CD4-positive, CD25-positive, alpha-beta regulatory T cell (primary cell): ENCODE results near the gene HPSE. TPM values are rescaled to one million over a fixed set of nuclear protein-coding genes. Genes with fewer than 3 reads are reported as not detected.
A peak's percentile ranks its signal among the peaks of the same experiment; 100 is the strongest.

Source experiments
- ATAC-seq, 2 donors: fragments of 150-1000 bp; cut with Tn5 transposase; one replicate each; pipeline ENCODE4 v1.10.0; 2021; ENCODE audit warnings: low read depth in 2 of 2, moderate number of reproducible peaks in 2 of 2, moderate library complexity in 1 of 2
- DNase-seq, 3 donors: peaks; one replicate each; pipeline versions ENCODE4 v3.0.0 to v3.0.0-alpha.2; 2012 to 2022; ENCODE audit warnings: mixed read lengths in 1 of 3
- H3K27ac ChIP-seq: one replicate; pipeline ENCODE4 v1.7.0; 2013; ENCODE audit warnings: mild to moderate bottlenecking, low read length; ENCODE audit not compliant: insufficient read depth, poor library complexity, severe bottlenecking
- H3K27me3 ChIP-seq: one replicate; pipeline ENCODE4 v1.7.0; 2013; ENCODE audit warnings: low read length; ENCODE audit not compliant: control insufficient read depth, insufficient read depth
- H3K36me3 ChIP-seq: one replicate; pipeline ENCODE4 v1.7.0; 2013; ENCODE audit warnings: mild to moderate bottlenecking, low read length, moderate library complexity; ENCODE audit not compliant: control insufficient read depth, insufficient read depth
- H3K4me1 ChIP-seq: 2 replicates; pipeline ENCODE4 v1.7.0; 2013; ENCODE audit warnings: mild to moderate bottlenecking, low read length; ENCODE audit not compliant: insufficient read depth, control insufficient read depth, poor library complexity, severe bottlenecking
- H3K4me3 ChIP-seq: one replicate; pipeline ENCODE4 v1.7.0; 2013; ENCODE audit warnings: low read depth, mild to moderate bottlenecking, low read length, moderate library complexity
- H3K9me3 ChIP-seq, 2 experiments: 1 replicate in 1 of 2; 2 replicates in 1 of 2; pipeline ENCODE4 v1.7.0; 2013; ENCODE audit warnings: low read length in 2 of 2, mild to moderate bottlenecking in 1 of 2, moderate library complexity in 1 of 2; ENCODE audit not compliant: control insufficient read depth in 2 of 2
- H3K27ac Mint-ChIP-seq, 3 donors: one replicate each; pipeline ENCODE4 v1.8.0; 2020 to 2022; ENCODE audit warnings: mild to moderate bottlenecking in 3 of 3, mixed read lengths in 3 of 3, moderate library complexity in 2 of 3
- H3K27me3 Mint-ChIP-seq: one replicate; pipeline ENCODE4 v1.8.0; 2022; ENCODE audit warnings: mild to moderate bottlenecking, mixed read lengths
- H3K36me3 Mint-ChIP-seq: one replicate; pipeline ENCODE4 v1.8.0; 2020; ENCODE audit warnings: mixed read lengths
- H3K4me1 Mint-ChIP-seq, 4 donors: one replicate each; pipeline ENCODE4 v1.8.0; 2020 to 2022; ENCODE audit warnings: mixed read lengths in 4 of 4, mild to moderate bottlenecking in 1 of 4
- H3K4me3 Mint-ChIP-seq, 4 donors: one replicate each; pipeline ENCODE4 v1.8.0; 2020 to 2022; ENCODE audit warnings: mild to moderate bottlenecking in 4 of 4, mixed read lengths in 4 of 4, moderate library complexity in 3 of 4
- H3K9me3 Mint-ChIP-seq, 7 donors: one replicate each; pipeline ENCODE4 v1.8.0; 2020 to 2022; ENCODE audit warnings: mixed read lengths in 7 of 7, mild to moderate bottlenecking in 3 of 7, moderate library complexity in 2 of 7
- polyA plus RNA-seq, 4 donors: library from polyadenylated mRNA; unstranded; fragments of 300-500 nt; fragmentation: Illumina TruSeq; gene quantifications; one replicate each; pipeline ENCODE4 v1.2.3, GENCODE V29; 2021
- total RNA-seq: library from RNA; stranded (reverse); gene quantifications from one replicate; pipeline ENCODE4 v1.2.3, GENCODE V29; 2022

The HPSE gene
- total and polyA plus RNA-seq, 5 donors from 2014 or later, result 8.3 to 14.0 (median 9.7) TPM

DNA sequence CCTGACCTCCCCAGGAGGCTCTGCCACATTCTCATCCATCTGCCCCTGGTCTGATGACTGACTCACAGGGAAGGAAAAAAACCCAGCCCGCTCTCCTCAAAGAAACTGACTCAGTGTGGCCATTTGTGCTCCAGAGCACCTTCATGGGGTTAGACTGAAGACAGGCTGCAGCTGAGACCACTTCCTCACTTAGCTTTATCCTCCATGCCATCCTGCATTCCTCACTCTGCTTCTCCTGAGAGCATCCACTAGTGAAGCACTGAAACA, 35.9 kb upstream of the HPSE start:
- H3K9me3 ChIP-seq, result no peaks in the 10 kb centered on the region
- no peak for ATAC-seq
- H3K36me3 ChIP-seq, result no peaks in the 10 kb centered on the region
- Mint-ChIP-seq H3K36me3 (peaks cover 5% of the 10 kb centered on the region), H3K27me3 (no peaks in the 10 kb centered on the region), H3K9me3 (peaks cover 0 to 4% (median 0%) of the 10 kb centered on the region in 7 donors), H3K27ac (no peak overlapping the region), H3K4me1 (no peaks in the 10 kb centered on the region), H3K4me3 (no peak overlapping the region)
- no peak for DNase-seq
- no peak overlapping the region for H3K27ac ChIP-seq
- H3K27me3 ChIP-seq, result no peaks in the 10 kb centered on the region
- no peak overlapping the region for H3K4me3 ChIP-seq
- no peaks in the 10 kb centered on the region for H3K4me1 ChIP-seq

DNA sequence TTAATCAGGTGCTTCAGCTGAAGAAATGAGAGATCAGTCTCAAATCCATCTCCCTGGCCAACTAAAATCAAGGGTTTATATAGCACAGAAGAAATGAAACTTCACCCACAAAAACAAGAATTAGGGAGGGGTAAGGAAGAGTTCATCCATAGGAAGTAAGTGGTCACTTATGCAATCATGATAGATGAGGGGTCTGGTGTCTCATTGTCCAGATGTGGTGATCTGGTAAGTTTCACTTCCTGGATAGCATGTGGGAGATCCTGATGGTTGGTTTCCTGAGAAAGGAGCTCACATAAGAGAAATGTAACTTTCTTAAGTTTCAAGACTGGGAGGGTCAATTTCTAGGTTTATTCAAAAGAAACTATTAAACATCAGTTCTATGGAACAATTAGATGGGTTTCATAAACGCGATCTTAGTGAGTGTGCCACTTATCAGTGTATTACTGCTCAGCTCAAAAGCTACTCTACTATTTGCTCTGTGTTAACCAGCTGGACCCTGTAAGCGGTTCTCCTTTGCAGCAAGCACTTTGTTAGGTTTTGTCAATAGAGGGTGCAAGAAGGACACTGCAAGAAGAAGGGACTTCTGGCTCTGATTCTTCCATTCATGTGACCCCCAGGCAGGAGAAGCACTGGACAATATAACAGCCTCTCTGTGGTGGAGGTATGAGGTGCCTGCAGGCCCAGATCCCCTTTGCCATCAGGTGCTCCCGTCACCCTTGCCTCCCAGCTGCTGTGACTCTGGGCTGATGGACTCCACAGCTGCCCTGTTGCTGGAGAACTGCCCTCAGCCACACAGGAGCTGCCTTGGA, 35.4 kb upstream of the HPSE start:
- Mint-ChIP-seq H3K4me1 (no peaks in the 10 kb centered on the region), H3K4me3 (no peak overlapping the region), H3K36me3 (peaks cover 5% of the 10 kb centered on the region), H3K9me3 (peaks cover 0 to 4% (median 0%) of the 10 kb centered on the region in 7 donors), H3K27me3 (no peaks in the 10 kb centered on the region), H3K27ac (no peak overlapping the region)
- H3K27me3 ChIP-seq, result no peaks in the 10 kb centered on the region
- H3K36me3 ChIP-seq, result no peaks in the 10 kb centered on the region
- DNase-seq (no peak), ATAC-seq (no peak)
- no peaks in the 10 kb centered on the region for H3K4me1 ChIP-seq
- no peak overlapping the region for H3K27ac ChIP-seq
- no peaks in the 10 kb centered on the region for H3K9me3 ChIP-seq
- no peak overlapping the region for H3K4me3 ChIP-seq

DNA sequence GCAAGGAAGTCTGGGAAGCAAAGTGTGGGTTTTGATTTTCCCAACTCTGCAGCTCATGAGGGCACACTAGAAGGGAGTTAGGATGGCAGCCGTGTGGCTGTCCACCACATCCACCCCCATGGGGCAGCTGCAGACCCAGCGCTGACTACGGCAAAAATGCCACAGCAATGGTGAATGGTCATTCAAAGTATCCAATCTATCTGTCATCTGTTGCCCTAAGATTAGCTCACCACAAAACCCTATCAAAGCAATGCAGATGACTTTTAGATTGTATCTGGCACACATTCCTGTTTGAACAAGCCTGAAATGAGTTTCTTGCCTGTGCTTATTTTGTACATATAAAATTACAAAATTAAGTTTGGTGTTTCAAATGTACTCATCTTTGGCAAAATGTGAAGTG, 29.7 kb upstream of the HPSE start:
- Histone ChIP-seq H3K36me3 (no peaks in the 10 kb centered on the region), H3K4me3 (no peak overlapping the region), H3K27me3 (no peaks in the 10 kb centered on the region), H3K4me1 (no peaks in the 10 kb centered on the region), H3K27ac (no peak overlapping the region), H3K9me3 (no peaks in the 10 kb centered on the region)
- peaks cover 0 to 2% (median 0%) of the 10 kb centered on the region in 7 donors for H3K9me3 Mint-ChIP-seq
- peaks cover 0 to 3% (median 0%) of the 10 kb centered on the region in 4 donors for H3K4me1 Mint-ChIP-seq
- no peak overlapping the region for H3K27ac Mint-ChIP-seq
- H3K4me3 Mint-ChIP-seq, result no peak overlapping the region
- no peaks in the 10 kb centered on the region for H3K27me3 Mint-ChIP-seq
- ATAC-seq, result no peak
- peaks cover 5% of the 10 kb centered on the region for H3K36me3 Mint-ChIP-seq
- no peak for DNase-seq

DNA sequence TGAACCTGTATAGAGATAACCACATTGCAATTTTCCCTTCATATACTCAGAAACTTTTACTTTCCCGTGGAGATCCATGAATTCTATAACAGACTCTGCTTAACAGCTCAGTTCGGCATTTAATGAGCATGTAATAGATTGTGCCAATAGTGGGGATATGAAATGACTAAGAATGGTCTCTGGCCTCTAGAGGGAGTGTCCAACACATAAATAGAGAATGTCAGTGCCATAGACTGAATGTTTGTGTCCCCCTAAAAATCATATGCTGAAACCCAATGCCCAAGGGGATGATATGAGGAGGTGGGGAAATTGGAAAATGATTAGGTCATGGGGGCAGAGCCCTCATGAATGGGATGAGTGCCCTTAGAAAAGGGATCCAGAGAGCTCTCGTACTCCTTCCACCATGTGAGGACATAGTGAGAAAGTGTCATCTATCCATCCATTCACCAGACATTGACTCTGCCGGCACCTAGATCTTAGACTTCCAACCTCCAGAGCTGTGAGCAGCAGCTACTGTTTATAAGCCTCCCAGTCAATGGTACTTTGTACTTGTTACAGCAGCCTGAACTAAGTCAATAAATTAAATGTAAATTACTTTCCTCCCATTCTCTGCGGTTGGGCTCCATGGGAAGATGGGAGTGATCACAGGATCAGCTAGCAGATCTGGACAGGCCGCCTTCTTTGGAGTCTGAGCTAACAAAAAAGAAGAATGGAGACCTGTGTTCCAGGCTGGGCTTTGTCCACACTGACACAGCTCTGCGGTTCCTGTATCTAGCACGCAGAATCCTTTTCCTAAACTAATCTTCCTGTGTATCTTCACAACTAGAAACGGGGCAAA, 28.1 kb upstream of the HPSE start:
- Mint-ChIP-seq H3K4me1 (peaks cover 0 to 3% (median 0%) of the 10 kb centered on the region in 4 donors), H3K27ac (no peak overlapping the region), H3K9me3 (peaks cover 0 to 2% (median 0%) of the 10 kb centered on the region in 7 donors), H3K4me3 (no peak overlapping the region), H3K27me3 (no peaks in the 10 kb centered on the region), H3K36me3 (peaks cover 5% of the 10 kb centered on the region)
- H3K27ac ChIP-seq, result no peak overlapping the region
- ATAC-seq, result no peak
- H3K4me3 ChIP-seq, result no peak overlapping the region
- H3K36me3 ChIP-seq, result no peaks in the 10 kb centered on the region
- H3K9me3 ChIP-seq, result no peaks in the 10 kb centered on the region
- peak in 2 of 3 donors; percentile 8 to 37 for DNase-seq
- H3K27me3 ChIP-seq, result no peaks in the 10 kb centered on the region
- no peaks in the 10 kb centered on the region for H3K4me1 ChIP-seq

DNA sequence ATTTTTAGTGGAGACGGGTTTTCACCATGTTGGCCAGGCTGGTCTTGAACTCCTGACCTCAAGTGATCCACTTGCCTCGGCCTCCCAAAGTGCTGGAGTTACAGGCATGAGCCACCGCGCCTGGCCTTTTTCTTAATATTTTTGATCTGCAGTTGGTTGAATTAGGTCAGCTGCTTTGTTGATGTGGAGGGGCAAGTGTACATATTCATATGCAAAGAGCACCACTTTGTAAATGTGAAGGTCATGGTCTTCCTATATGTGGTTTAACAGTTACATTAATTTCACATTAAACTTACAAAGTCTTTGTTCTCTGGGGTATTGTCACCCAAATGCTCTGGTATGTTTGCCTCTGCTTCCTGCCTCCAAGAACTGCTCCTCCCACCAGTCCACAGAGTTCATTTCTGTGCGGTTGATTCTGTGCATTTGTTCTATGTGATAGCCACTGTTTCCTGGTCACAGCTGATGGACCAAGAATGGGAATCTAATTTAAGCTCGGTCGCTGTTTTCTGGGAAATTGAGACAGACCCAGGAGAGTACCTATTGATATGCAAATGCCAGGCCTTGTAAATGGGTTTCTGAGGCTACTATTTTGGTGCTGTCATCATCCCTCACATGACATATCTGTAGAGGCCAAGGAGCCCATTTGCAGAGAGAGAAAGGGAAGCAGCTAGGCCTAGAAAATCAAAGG, 26.9 kb upstream of the HPSE start:
- no peak overlapping the region for H3K4me3 ChIP-seq
- H3K27ac ChIP-seq, result no peak overlapping the region
- no peak overlapping the region for H3K27ac Mint-ChIP-seq
- H3K9me3 ChIP-seq, result no peaks in the 10 kb centered on the region
- H3K36me3 ChIP-seq, result no peaks in the 10 kb centered on the region
- no peaks in the 10 kb centered on the region for H3K27me3 ChIP-seq
- DNase-seq (no peak), ATAC-seq (no peak)
- no peaks in the 10 kb centered on the region for H3K4me1 ChIP-seq
- no peaks in the 10 kb centered on the region for H3K27me3 Mint-ChIP-seq
- H3K4me3 Mint-ChIP-seq, result no peak overlapping the region
- H3K36me3 Mint-ChIP-seq, result peaks cover 5% of the 10 kb centered on the region
- peaks cover 0 to 11% (median 7%) of the 10 kb centered on the region in 4 donors for H3K4me1 Mint-ChIP-seq
- H3K9me3 Mint-ChIP-seq, result peaks cover 0 to 2% (median 0%) of the 10 kb centered on the region in 7 donors

DNA sequence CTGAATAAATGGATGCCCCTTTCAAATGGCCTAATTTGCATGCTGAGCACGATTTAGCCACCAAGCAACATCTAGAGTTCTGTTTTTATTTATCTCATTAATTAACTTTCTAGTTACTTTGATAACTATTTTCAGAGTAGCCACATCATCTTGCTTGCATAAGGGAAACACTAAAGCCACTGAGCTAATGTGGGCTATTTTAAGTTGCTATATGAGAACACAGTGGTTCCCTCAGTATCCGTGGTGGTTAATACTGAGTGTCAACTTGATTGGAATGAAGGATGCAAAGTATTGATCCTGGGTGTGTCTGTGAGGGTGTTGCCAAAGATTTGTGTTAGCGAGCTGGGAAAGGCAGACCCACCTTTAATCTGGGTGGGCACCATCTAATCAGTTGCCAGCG, 25.4 kb upstream of the HPSE start:
- no peak for ATAC-seq
- no peak overlapping the region for H3K27ac ChIP-seq
- H3K9me3 ChIP-seq, result no peaks in the 10 kb centered on the region
- no peaks in the 10 kb centered on the region for H3K27me3 ChIP-seq
- no peaks in the 10 kb centered on the region for H3K4me1 ChIP-seq
- DNase-seq, result no peak
- H3K4me1 Mint-ChIP-seq, result peaks cover 0 to 13% (median 7%) of the 10 kb centered on the region in 4 donors
- H3K36me3 Mint-ChIP-seq, result no peaks in the 10 kb centered on the region
- no peaks in the 10 kb centered on the region for H3K36me3 ChIP-seq
- H3K27me3 Mint-ChIP-seq, result no peaks in the 10 kb centered on the region
- H3K4me3 ChIP-seq, result no peak overlapping the region
- H3K9me3 Mint-ChIP-seq, result peaks cover 0 to 2% (median 0%) of the 10 kb centered on the region in 7 donors
- no peak overlapping the region for H3K4me3 Mint-ChIP-seq
- no peak overlapping the region for H3K27ac Mint-ChIP-seq

DNA sequence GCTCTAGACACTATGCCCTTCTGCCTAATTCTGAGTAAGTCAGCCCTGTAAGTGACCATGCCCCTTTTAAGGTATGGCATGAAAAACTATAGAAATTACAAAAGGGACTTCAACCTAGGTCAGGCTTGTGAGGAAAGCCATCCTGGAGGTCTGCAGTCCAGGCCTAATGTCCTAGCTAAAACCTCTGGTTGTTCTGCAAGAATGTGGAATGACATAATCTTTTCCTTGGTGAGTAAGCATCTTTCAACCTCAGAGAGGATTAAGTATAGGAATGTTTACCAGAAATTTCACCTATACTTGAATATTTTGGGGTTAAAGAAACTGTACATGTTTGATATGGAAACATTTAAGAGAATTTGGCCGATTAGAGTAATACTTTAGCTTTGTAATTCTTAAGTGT, 23.8 kb upstream of the HPSE start:
- no peaks in the 10 kb centered on the region for H3K36me3 ChIP-seq
- Mint-ChIP-seq H3K27ac (no peak overlapping the region), H3K4me1 (peaks cover 1 to 17% (median 7%) of the 10 kb centered on the region in 4 donors)

More for the DNA sequence above, 23.8 kb upstream of the HPSE start:
- H3K4me3 ChIP-seq, result no peak overlapping the region
- Mint-ChIP-seq H3K27me3 (no peaks in the 10 kb centered on the region), H3K4me3 (no peak overlapping the region), H3K36me3 (peaks cover 2% of the 10 kb centered on the region), H3K9me3 (peaks cover 0 to 7% (median 2%) of the 10 kb centered on the region in 7 donors)
- no peaks in the 10 kb centered on the region for H3K27me3 ChIP-seq
- H3K9me3 ChIP-seq, result no peaks in the 10 kb centered on the region
- ATAC-seq (no peak), DNase-seq (no peak)
- no peak overlapping the region for H3K27ac ChIP-seq
- H3K4me1 ChIP-seq, result no peaks in the 10 kb centered on the region
